HCT116 (cell line): ENCODE results near the gene NHERF2. TPM values are rescaled to one million over a fixed set of nuclear protein-coding genes. Genes with fewer than 3 reads are reported as not detected.

Experiments used
- ATAC-seq: fragments of 200-7000 bp; cut with Tn5 transposase; 2 replicates; pipeline ENCODE4 v1.9.1; 2020; ENCODE audit warnings: mild to moderate bottlenecking, moderate library complexity
- BruUV-seq: library from RNA; stranded (reverse); fragments of 400-500 nt; replicated peaks from 2 replicates; lab custom pipeline; 2021; lab: Mats Ljungman, UMichigan
- CTCF ChIA-PET: fragments of 300-600 bp; sonication (Branson Sonifier 250); formaldehyde crosslinking; loops from one replicate; lab custom pipeline; 2021; ENCODE audit warnings: antibody characterized with exemption; lab: Charles Lee
- POLR2A ChIA-PET: fragments of 300-600, 350-600 bp; sonication (Branson Sonifier 250); formaldehyde crosslinking; loops from one replicate; lab custom pipeline; 2021; ENCODE audit warnings: antibody characterized with exemption; lab: Charles Lee
- RAD21 ChIA-PET, 2 experiments: fragments of 300-600 bp; sonication (Branson Sonifier 250); formaldehyde crosslinking; loops; one replicate each; lab custom pipeline; 2023; ENCODE audit warnings: low total read pairs in 2 of 2; ENCODE audit not compliant: uncharacterized antibody in 2 of 2, unreplicated experiment in 2 of 2, low non-redundant PET in 1 of 2; lab: Charles Lee
- DNase-seq: peaks from one replicate; pipeline ENCODE4 v3.0.0-alpha.2; 2010; ENCODE audit warnings: low read depth, low spot score
- H2AFZ ChIP-seq: fragments of 200-600 bp; shearing (Covaris generic), sonication (generic); 2 replicates; pipeline ENCODE4 v1.6.1; 2017; ENCODE audit warnings: low read depth, mixed run types, mixed read lengths, antibody characterized with exemption, low read length; ENCODE audit not compliant: poor library complexity, severe bottlenecking
- H3K27ac ChIP-seq: 2 replicates; pipeline ENCODE4 v1.5.1; 2012; ENCODE audit warnings: low read depth, low read length
- H3K27me3 ChIP-seq: fragments of 200-600 bp; sonication (generic); 2 replicates; pipeline ENCODE4 v1.6.1; 2016; ENCODE audit warnings: mixed run types, low read length, mixed read lengths; ENCODE audit not compliant: insufficient read depth
- H3K36me3 ChIP-seq, 2 experiments: fragments of 200-500 bp in 1 of 2; fragments of 200-600 bp in 1 of 2; sonication (Bioruptor generic) in 1 of 2; sonication (generic) in 1 of 2; 2 replicates each; pipeline versions ENCODE4 v1.5.1 to v1.6.1; 2014 to 2016; ENCODE audit warnings: low read length in 2 of 2, inconsistent platforms in 1 of 2, mixed read lengths in 1 of 2, mixed run types in 1 of 2; ENCODE audit not compliant: insufficient read depth in 2 of 2, control insufficient read depth in 1 of 2
- H3K4me1 ChIP-seq, 2 experiments: fragments of 200-600 bp in 1 of 2; sonication (generic) in 1 of 2; 2 replicates each; pipeline versions ENCODE4 v1.5.1 to v1.6.1; 2012 to 2017; ENCODE audit warnings: low read length in 2 of 2, inconsistent platforms in 1 of 2, mild to moderate bottlenecking in 1 of 2, mixed read lengths in 1 of 2, mixed run types in 1 of 2, moderate library complexity in 1 of 2; ENCODE audit not compliant: insufficient read depth in 2 of 2, control insufficient read depth in 1 of 2
- H3K4me2 ChIP-seq: fragments of 200-600 bp; sonication (generic); 2 replicates; pipeline ENCODE4 v1.6.1; 2017; ENCODE audit warnings: mixed run types, low read length, mixed read lengths
- H3K4me3 ChIP-seq, 2 experiments: fragments of 200-600 bp in 1 of 2; sonication (generic) in 1 of 2; replicated peaks in 1 of 2; 2 replicates each; pipeline ENCODE4 v1.5.1; 2011 to 2016; ENCODE audit warnings: low read length in 2 of 2, control low read depth in 1 of 2, low read depth in 1 of 2, mild to moderate bottlenecking in 1 of 2, mixed read lengths in 1 of 2, mixed run types in 1 of 2
- H3K79me2 ChIP-seq: fragments of 200-600 bp; sonication (generic); 2 replicates; pipeline ENCODE4 v1.6.1; 2017; ENCODE audit warnings: mild to moderate bottlenecking, mixed run types, low read length, moderate library complexity, mixed read lengths; ENCODE audit not compliant: insufficient read depth
- H3K9ac ChIP-seq: fragments of 200-600 bp; sonication (generic); 2 replicates; pipeline ENCODE4 v1.6.1; 2016; ENCODE audit warnings: low read length, mixed read lengths
- H3K9me2 ChIP-seq: fragments of 200-600 bp; sonication (generic), shearing (Covaris generic); 2 replicates; pipeline ENCODE4 v1.6.1; 2017; ENCODE audit warnings: mixed run types, mild to moderate bottlenecking, moderate library complexity; ENCODE audit not compliant: insufficient read depth
- H3K9me3 ChIP-seq, 2 experiments: fragments of 200-500 bp in 1 of 2; fragments of 200-600 bp in 1 of 2; sonication (Bioruptor generic) in 1 of 2; sonication (generic) in 1 of 2; 2 replicates each; pipeline ENCODE4 v1.6.1; 2014 to 2017; ENCODE audit warnings: low read length in 2 of 2, mixed read lengths in 2 of 2, inconsistent platforms in 1 of 2, low read depth in 1 of 2, mild to moderate bottlenecking in 1 of 2, mixed run types in 1 of 2, moderate library complexity in 1 of 2; ENCODE audit not compliant: control insufficient read depth in 1 of 2, insufficient read depth in 1 of 2
- H4K20me1 ChIP-seq: fragments of 200-600 bp; sonication (generic), shearing (Covaris generic); 2 replicates; pipeline ENCODE4 v1.6.1; 2017; ENCODE audit warnings: mixed run types, mild to moderate bottlenecking, moderate library complexity; ENCODE audit not compliant: insufficient read depth
- ATF3 ChIP-seq: IDR thresholded peaks from 2 replicates; pipeline ENCODE4 v1.6.1; 2012
- CEBPB ChIP-seq: IDR thresholded peaks from 2 replicates; pipeline ENCODE4 v1.6.1; 2012; ENCODE audit warnings: low read depth
- CTCF ChIP-seq, 3 experiments: fragments of 200-600 bp in 1 of 3; sonication (generic) in 1 of 3; IDR thresholded peaks in 2 of 3; conservative IDR thresholded peaks in 1 of 3; 2 replicates each; pipeline ENCODE4 v1.5.1; 2012 to 2017; ENCODE audit warnings: low read depth in 2 of 3, low read length in 2 of 3, antibody characterized with exemption in 1 of 3, borderline replicate concordance in 1 of 3, control low read depth in 1 of 3, mild to moderate bottlenecking in 1 of 3, mixed read lengths in 1 of 3, mixed run types in 1 of 3, moderate library complexity in 1 of 3; ENCODE audit not compliant: insufficient read depth in 1 of 3
- EGR1 ChIP-seq: IDR thresholded peaks from 2 replicates; pipeline ENCODE4 v1.6.1; 2012; ENCODE audit warnings: low read depth
- EZH2 ChIP-seq: fragments of 200-600 bp; sonication (generic); IDR thresholded peaks from 2 replicates; pipeline ENCODE4 v1.6.1; 2017; ENCODE audit warnings: antibody characterized with exemption, mixed run types
- EZH2phosphoT487 ChIP-seq: fragments of 200-600 bp; IDR thresholded peaks from 2 replicates; pipeline ENCODE4 v1.6.1; 2018; ENCODE audit warnings: antibody characterized with exemption, borderline replicate concordance
- JUND ChIP-seq: IDR thresholded peaks from 2 replicates; pipeline ENCODE4 v1.6.1; 2012
- POLR2A ChIP-seq: IDR thresholded peaks from 2 replicates; pipeline ENCODE4 v1.7.0; 2011; ENCODE audit warnings: borderline replicate concordance; ENCODE audit not compliant: insufficient read depth, insufficient read length; ENCODE audit errors: extremely low read depth
- POLR2AphosphoS5 ChIP-seq: IDR thresholded peaks from 2 replicates; pipeline ENCODE4 v1.6.1; 2011; ENCODE audit warnings: mild to moderate bottlenecking, low read depth, low read length, moderate library complexity
- RAD21 ChIP-seq: IDR thresholded peaks from 2 replicates; pipeline ENCODE4 v1.6.1; 2012; ENCODE audit warnings: low read depth, mild to moderate bottlenecking
- SIN3A ChIP-seq: IDR thresholded peaks from 2 replicates; pipeline ENCODE4 v1.6.1; 2012; ENCODE audit warnings: low read depth
- SP1 ChIP-seq: IDR thresholded peaks from 2 replicates; pipeline ENCODE4 v1.6.1; 2012; ENCODE audit warnings: low read depth
- SRF ChIP-seq: IDR thresholded peaks from 2 replicates; pipeline ENCODE4 v1.6.1; 2012; ENCODE audit warnings: low read depth
- TCF7L2 ChIP-seq: IDR thresholded peaks from 2 replicates; pipeline ENCODE4 v1.7.0; 2011; ENCODE audit warnings: borderline replicate concordance, inconsistent platforms; ENCODE audit not compliant: insufficient read depth, insufficient read length; ENCODE audit errors: extremely low read depth
- YY1 ChIP-seq: IDR thresholded peaks from 2 replicates; pipeline ENCODE4 v1.6.1; 2011; ENCODE audit warnings: low read length, low read depth, moderate library complexity, mild to moderate bottlenecking; ENCODE audit not compliant: insufficient replicate concordance; ENCODE audit errors: extremely low read depth
- ZBTB33 ChIP-seq: IDR thresholded peaks from 2 replicates; pipeline ENCODE4 v1.6.1; 2011; ENCODE audit warnings: mild to moderate bottlenecking, low read length, moderate library complexity; ENCODE audit not compliant: insufficient replicate concordance; ENCODE audit errors: extremely low read depth
- ZNF274 ChIP-seq: fragments of 200-500 bp; sonication (Bioruptor generic); IDR thresholded peaks from 2 replicates; pipeline ENCODE4 v1.6.1; 2014; ENCODE audit warnings: mild to moderate bottlenecking, low read depth, low read length, inconsistent platforms
- intact Hi-C: fragments of 100-400 bp; cut with micrococcal nuclease; formaldehyde crosslinking; loops from 2 replicates; pipeline ENCODE4 v1.10.0; 2022
- total RNA-seq: library from RNA; stranded (reverse); gene quantifications from one replicate; pipeline ENCODE4 v1.2.1, GENCODE V29; 2021; ENCODE audit not compliant: unreplicated experiment
- TF ChIP-seq, protein P1 (sequence below): IDR thresholded peaks from 2 replicates; pipeline ENCODE4 v1.6.1; 2012
- TF ChIP-seq, protein P2 (sequence below): IDR thresholded peaks from 2 replicates; pipeline ENCODE4 v1.6.1; 2012; ENCODE audit warnings: low read depth

The NHERF2 gene
- total RNA-seq, 1 experiment from 2014 or later, result 58.4 TPM

DNA sequence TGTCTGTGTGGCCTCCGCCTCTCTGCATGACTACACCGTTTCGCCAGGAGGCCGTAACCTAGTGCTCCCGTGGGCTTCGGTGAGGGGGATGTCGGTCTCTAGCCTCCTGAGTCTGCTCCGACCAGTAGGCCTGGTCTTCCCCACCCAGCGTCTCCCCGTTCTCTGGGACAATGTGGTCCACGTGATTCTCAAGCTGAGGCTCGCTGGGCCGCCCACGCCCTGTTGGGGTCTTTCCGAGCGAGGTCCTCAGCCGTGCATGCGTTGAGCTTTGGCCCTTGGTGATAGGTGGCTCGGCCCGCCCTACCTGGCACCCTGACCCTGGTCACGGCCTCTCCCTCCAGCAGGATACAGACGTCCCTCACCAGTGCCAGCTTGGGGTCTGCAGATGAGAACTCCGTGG, 52.0 kb downstream of the NHERF2 start:
- no peak overlapping the region for H3K4me3 ChIP-seq
- POLR2A ChIA-PET, result no interaction called here

More for the DNA sequence above, 52.0 kb downstream of the NHERF2 start:
- Histone ChIP-seq H3K79me2 (no peaks in the 10 kb centered on the region), H2AFZ (no peak overlapping the region), H3K9me3 (no peaks in the 10 kb centered on the region), H4K20me1 (no peaks in the 10 kb centered on the region), H3K9me2 (no peaks in the 10 kb centered on the region), H3K4me1 (no peaks in the 10 kb centered on the region), H3K27me3 (no peaks in the 10 kb centered on the region), H3K36me3 (no peaks in the 10 kb centered on the region), H3K9ac (no peak overlapping the region), H3K4me2 (no peak overlapping the region), H3K27ac (no peak overlapping the region)
- no TSS peak for BruUV-seq
- ATAC-seq (no peak), DNase-seq (no peak)
- ChIA-PET RAD21 (no interaction called here), CTCF (no interaction called here)
- TF ChIP-seq TCF7L2 (no peak), POLR2A (no peak), EZH2phosphoT487 (no peak), SRF (no peak), CEBPB (no peak), EZH2 (no peak), YY1 (no peak), CTCF (IDR thresholded peaks at IDR 0.05 in 2 of 3, conservative IDR thresholded peaks at IDR 0.05 in 1 of 3; ENCODE audit: borderline replicate concordance in 1 of 3, insufficient read depth in 1 of 3, low read depth in 2 of 3, low read length in 2 of 3) (no peak), ATF3 (no peak), SIN3A (no peak), ZNF274 (no peak), EGR1 (no peak), JUND (no peak), POLR2AphosphoS5 (no peak), RAD21 (no peak), ZBTB33 (no peak), SP1 (no peak)
- TF ChIP-seq, protein P1, sequence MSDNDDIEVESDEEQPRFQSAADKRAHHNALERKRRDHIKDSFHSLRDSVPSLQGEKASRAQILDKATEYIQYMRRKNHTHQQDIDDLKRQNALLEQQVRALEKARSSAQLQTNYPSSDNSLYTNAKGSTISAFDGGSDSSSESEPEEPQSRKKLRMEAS, result no peak
- TF ChIP-seq, protein P2, sequence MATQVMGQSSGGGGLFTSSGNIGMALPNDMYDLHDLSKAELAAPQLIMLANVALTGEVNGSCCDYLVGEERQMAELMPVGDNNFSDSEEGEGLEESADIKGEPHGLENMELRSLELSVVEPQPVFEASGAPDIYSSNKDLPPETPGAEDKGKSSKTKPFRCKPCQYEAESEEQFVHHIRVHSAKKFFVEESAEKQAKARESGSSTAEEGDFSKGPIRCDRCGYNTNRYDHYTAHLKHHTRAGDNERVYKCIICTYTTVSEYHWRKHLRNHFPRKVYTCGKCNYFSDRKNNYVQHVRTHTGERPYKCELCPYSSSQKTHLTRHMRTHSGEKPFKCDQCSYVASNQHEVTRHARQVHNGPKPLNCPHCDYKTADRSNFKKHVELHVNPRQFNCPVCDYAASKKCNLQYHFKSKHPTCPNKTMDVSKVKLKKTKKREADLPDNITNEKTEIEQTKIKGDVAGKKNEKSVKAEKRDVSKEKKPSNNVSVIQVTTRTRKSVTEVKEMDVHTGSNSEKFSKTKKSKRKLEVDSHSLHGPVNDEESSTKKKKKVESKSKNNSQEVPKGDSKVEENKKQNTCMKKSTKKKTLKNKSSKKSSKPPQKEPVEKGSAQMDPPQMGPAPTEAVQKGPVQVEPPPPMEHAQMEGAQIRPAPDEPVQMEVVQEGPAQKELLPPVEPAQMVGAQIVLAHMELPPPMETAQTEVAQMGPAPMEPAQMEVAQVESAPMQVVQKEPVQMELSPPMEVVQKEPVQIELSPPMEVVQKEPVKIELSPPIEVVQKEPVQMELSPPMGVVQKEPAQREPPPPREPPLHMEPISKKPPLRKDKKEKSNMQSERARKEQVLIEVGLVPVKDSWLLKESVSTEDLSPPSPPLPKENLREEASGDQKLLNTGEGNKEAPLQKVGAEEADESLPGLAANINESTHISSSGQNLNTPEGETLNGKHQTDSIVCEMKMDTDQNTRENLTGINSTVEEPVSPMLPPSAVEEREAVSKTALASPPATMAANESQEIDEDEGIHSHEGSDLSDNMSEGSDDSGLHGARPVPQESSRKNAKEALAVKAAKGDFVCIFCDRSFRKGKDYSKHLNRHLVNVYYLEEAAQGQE, result no peak
- intact Hi-C loops, result no loop called here
